Measurements from ENCODE around the gene FKBP2. TPM values are rescaled to one million over a fixed set of nuclear protein-coding genes. Genes with fewer than 3 reads are reported as not detected.
A peak's percentile ranks its signal among the peaks of the same experiment; 100 is the strongest.

The FKBP2 gene
- polyA plus RNA-seq, 1 donor from 2014 or later, result 101 TPM

DNA sequence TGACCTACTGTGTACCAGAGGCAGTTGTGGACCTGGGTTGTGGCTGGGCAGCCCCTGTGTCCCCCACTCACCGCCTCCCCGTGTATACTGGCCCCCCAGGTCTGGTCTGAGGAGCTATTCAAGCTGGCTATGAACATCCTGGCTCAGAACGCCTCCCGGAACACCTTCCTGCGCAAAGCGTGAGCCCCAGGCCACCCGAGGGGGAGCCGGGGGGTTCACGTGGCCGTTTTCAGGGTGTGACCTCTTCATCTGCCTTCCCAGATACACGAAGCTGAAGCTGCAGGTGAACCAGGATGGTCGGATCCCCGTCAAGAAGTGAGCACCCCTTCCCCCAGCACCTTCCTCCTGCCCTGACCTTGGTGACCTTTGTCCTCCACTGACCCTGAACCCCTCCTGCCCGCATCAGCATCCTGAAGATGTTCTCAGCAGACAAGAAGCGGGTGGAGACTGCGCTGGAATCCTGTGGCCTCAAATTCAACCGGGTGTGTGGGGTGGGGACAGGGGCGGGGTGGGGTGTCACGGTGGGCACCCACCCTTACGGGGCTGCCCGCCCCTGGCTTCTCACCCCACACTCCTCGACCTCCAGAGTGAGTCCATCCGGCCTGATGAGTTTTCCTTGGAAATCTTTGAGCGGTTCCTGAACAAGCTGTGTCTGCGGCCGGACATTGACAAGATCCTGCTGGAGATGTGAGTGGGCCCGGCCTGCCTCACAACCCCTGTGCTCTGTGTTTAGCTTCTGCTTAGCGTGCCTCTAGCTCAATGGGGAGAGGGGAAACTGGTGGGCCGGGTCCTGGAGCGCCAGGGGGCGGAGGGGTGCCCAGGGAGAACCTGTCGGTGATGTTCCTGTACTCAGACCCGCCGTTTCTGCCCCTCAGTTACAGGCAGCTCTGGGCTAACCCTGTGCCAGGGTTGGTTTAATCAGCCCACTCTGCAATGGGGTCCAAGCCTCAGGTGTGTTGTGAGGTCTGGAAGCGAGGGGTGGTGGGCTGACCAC is 14.5 kb downstream of the FKBP2 start:
- no peak overlapping the region for H3K27ac Mint-ChIP-seq
- no peak overlapping the region for H3K4me3 Mint-ChIP-seq
- H3K4me1 Mint-ChIP-seq, result peaks cover 0 to 12% (median 8%) of the 10 kb centered on the region in 3 donors
- H3K9me3 Mint-ChIP-seq, result no peaks in the 10 kb centered on the region
- no peaks in the 10 kb centered on the region for H3K36me3 Mint-ChIP-seq
- no peaks in the 10 kb centered on the region for H3K27me3 Mint-ChIP-seq

GRCh38 chr11:64256300-64256699 is 15.4 kb downstream of the FKBP2 start:
- Mint-ChIP-seq H3K9me3 (no peaks in the 10 kb centered on the region), H3K27ac (no peak overlapping the region), H3K4me1 (peaks cover 0 to 11% (median 8%) of the 10 kb centered on the region in 3 donors), H3K36me3 (no peaks in the 10 kb centered on the region), H3K27me3 (no peaks in the 10 kb centered on the region), H3K4me3 (no peak overlapping the region)

GRCh38 chr11:64258356-64258755 is 17.5 kb downstream of the FKBP2 start:
- H3K27me3 Mint-ChIP-seq, result no peaks in the 10 kb centered on the region
- H3K36me3 Mint-ChIP-seq, result peaks cover 2% of the 10 kb centered on the region
- H3K4me1 Mint-ChIP-seq, result peaks cover 0 to 7% (median 3%) of the 10 kb centered on the region in 3 donors
- H3K4me3 Mint-ChIP-seq, result no peak overlapping the region
- H3K27ac Mint-ChIP-seq, result no peak overlapping the region
- no peaks in the 10 kb centered on the region for H3K9me3 Mint-ChIP-seq

DNA sequence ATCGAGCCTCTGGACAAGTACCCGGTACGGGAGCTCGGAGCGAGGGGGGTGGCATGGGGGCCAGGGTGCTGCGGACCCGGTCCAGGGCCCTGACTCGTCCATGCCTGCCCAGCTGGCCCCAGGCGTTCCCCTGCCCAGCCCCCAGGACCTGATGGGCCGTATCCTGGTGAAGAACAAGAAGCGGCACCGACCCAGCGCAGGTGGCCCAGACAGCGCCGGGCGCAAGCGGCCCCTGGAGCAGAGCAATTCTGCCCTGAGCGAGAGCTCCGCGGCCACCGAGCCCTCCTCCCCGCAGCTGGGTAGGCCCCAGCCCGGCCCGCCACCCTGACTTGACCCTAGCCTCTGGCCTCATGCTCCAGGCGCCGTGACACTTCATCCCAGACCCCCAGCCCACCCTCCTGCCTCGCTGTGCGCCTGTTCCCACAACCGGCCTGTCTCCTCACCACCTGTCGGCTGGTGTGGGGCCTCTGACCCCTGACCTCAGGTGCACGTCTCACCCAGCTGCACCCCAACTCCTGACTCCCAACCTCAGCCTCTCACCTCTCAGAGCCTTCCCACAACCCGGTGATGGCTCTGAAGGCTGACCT is 18.1 kb downstream of the FKBP2 start:
- Mint-ChIP-seq H3K4me3 (peak overlapping the region in 1 of 4 donors; percentile 68), H3K36me3 (peaks cover 2% of the 10 kb centered on the region), H3K27me3 (no peaks in the 10 kb centered on the region), H3K27ac (peak overlapping the region in 1 of 3 donors; percentile 54), H3K9me3 (no peaks in the 10 kb centered on the region), H3K4me1 (peaks cover 0 to 7% (median 3%) of the 10 kb centered on the region in 3 donors)

DNA sequence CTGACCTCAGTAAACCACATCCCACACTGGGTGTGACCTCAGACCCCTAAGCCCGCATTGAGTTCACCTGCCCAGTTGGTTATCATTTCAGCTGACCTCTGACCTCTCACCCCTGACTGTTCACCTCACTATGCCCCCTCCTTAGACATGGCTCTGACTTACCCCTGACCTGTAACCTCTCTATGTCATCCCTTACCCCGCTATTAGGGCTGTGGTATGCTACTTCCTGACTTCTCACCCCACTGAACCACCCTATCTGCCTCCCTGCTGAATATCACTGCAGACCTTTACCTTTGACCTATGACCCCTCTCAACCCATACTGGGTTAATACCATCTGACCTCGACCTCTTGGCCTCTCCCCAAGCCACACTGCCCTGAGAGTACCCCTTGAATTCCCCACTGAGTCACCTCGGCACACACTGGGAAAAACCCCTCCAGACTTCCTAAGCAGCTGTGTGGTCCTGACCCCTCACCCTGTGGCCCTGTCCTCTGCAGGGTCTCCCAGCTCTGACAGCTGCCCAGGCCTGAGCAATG is 18.7 kb downstream of the FKBP2 start:
- Mint-ChIP-seq H3K27ac (peak overlapping the region in 2 of 3 donors; percentile 54 to 66), H3K4me3 (peak overlapping the region in 2 of 4 donors; percentile 6 to 68), H3K27me3 (no peaks in the 10 kb centered on the region), H3K4me1 (peaks cover 0 to 7% (median 3%) of the 10 kb centered on the region in 3 donors), H3K9me3 (no peaks in the 10 kb centered on the region), H3K36me3 (peaks cover 2% of the 10 kb centered on the region)

GRCh38 chr11:64260147-64260708 is 19.3 kb downstream of the FKBP2 start:
- H3K9me3 Mint-ChIP-seq, result no peaks in the 10 kb centered on the region
- H3K4me1 Mint-ChIP-seq, result peaks cover 0 to 7% (median 3%) of the 10 kb centered on the region in 3 donors
- no peak overlapping the region for H3K4me3 Mint-ChIP-seq
- no peak overlapping the region for H3K27ac Mint-ChIP-seq
- no peaks in the 10 kb centered on the region for H3K27me3 Mint-ChIP-seq
- peaks cover 2% of the 10 kb centered on the region for H3K36me3 Mint-ChIP-seq

DNA sequence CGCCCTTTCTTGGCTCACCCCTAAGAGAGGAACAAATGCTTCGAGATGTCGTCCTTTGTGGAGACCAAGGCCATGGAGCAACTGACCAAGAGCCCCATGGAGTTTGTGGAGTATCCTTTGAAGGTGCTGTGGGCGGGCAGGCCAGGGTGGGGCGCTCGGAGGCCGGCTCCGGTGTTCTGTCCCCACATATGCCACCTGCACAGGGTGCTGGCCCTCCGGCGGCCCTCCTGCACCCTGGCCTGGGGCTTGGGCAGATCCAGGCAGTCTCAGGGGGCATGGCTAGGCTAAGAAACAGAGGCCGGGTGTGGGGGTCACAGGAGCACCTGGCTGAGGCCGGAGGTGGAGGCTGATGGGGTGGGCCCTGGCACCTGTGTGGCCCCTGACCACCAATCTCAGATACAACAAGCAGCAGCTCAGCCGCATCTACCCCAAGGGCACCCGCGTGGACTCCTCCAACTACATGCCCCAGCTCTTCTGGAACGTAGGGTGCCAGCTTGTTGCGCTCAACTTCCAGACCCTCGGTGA is 20.7 kb downstream of the FKBP2 start:
- Mint-ChIP-seq H3K36me3 (peaks cover 2% of the 10 kb centered on the region), H3K4me1 (peaks cover 0 to 7% (median 3%) of the 10 kb centered on the region in 3 donors), H3K4me3 (no peak overlapping the region), H3K27ac (no peak overlapping the region), H3K9me3 (no peaks in the 10 kb centered on the region), H3K27me3 (no peaks in the 10 kb centered on the region)

GRCh38 chr11:64262271-64263002 is 21.5 kb downstream of the FKBP2 start:
- Mint-ChIP-seq H3K36me3 (peaks cover 2% of the 10 kb centered on the region), H3K4me3 (no peak overlapping the region), H3K27me3 (no peaks in the 10 kb centered on the region), H3K4me1 (peaks cover 0 to 7% (median 3%) of the 10 kb centered on the region in 3 donors), H3K27ac (no peak overlapping the region), H3K9me3 (no peaks in the 10 kb centered on the region)

DNA sequence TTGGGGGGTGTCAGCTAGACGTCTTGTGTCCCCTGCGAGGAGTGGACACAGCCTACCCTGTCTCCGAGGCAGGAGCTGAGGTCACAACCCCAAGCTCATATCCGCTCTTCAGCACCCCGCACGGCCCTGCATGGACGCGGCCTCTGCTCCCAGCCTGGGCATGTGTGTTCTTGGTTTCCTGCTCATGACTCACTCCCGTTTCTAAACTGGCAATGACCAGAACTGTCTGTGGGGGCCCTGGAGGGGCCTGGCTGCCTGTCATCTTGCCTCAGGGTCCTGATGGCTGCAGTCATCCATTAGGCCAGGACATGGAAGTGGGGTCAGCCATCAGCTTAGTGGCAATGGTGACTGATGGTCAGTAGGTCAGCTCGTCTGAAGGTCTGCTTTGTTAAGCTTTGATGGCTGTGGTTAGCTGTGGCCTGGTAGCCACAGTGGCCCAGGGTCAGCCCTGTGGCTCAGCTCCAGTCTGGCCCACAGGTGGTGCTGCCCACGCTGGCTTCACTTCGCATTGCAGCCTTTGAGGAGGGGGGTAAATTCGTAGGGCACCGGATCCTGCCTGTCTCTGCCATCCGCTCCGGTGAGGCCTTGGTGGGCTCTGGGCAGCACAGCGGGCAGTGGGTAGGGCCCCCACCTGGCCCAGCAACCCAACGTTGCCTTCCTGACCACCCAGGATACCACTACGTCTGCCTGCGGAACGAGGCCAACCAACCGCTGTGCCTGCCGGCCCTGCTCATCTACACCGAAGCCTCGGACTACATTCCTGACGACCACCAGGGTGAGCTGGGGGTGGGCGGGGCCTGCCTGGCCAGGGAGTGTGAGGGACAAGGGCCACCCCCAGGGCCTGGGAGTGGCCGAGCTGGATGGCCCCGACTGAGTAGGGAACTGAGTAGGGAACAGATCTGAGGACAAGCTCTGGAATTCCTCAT is 22.4 kb downstream of the FKBP2 start:
- Mint-ChIP-seq H3K4me3 (peak overlapping the region in 1 of 4 donors; percentile 43), H3K9me3 (no peaks in the 10 kb centered on the region), H3K36me3 (peaks cover 2% of the 10 kb centered on the region), H3K27ac (no peak overlapping the region), H3K27me3 (no peaks in the 10 kb centered on the region), H3K4me1 (peaks cover 0 to 9% (median 7%) of the 10 kb centered on the region in 3 donors)

- Mint-ChIP-seq H3K4me1 (peaks cover 3 to 12% (median 10%) of the 10 kb centered on the region in 3 donors), H3K36me3 (peaks cover 2% of the 10 kb centered on the region), H3K4me3 (no peak overlapping the region), H3K27me3 (no peaks in the 10 kb centered on the region), H3K9me3 (no peaks in the 10 kb centered on the region), H3K27ac (no peak overlapping the region)
These were observed 23.0 kb downstream of the FKBP2 start for GRCh38 chr11:64263947-64264317.

- peaks cover 3% of the 10 kb centered on the region for H3K36me3 Mint-ChIP-seq
- no peak overlapping the region for H3K27ac Mint-ChIP-seq
- no peaks in the 10 kb centered on the region for H3K27me3 Mint-ChIP-seq
- no peak overlapping the region for H3K4me3 Mint-ChIP-seq
- H3K4me1 Mint-ChIP-seq, result peaks cover 7 to 14% (median 9%) of the 10 kb centered on the region in 3 donors
- no peaks in the 10 kb centered on the region for H3K9me3 Mint-ChIP-seq
These were observed 23.5 kb downstream of the FKBP2 start for GRCh38 chr11:64264371-64264852.

GRCh38 chr11:64265176-64266160 is 24.6 kb downstream of the FKBP2 start:
- H3K4me1 Mint-ChIP-seq, result peaks cover 9 to 13% (median 12%) of the 10 kb centered on the region in 3 donors

More at GRCh38 chr11:64265176-64266160, 24.6 kb downstream of the FKBP2 start:
- no peaks in the 10 kb centered on the region for H3K9me3 Mint-ChIP-seq
- H3K27ac Mint-ChIP-seq, result peak overlapping the region in 1 of 3 donors; percentile 32
- peak overlapping the region in 2 of 4 donors; percentile 25 to 43 for H3K4me3 Mint-ChIP-seq
- H3K36me3 Mint-ChIP-seq, result peaks cover 3% of the 10 kb centered on the region
- no peaks in the 10 kb centered on the region for H3K27me3 Mint-ChIP-seq
